Calu3 (cell line): ENCODE results near the gene SGTB. TPM values are rescaled to one million over a fixed set of nuclear protein-coding genes. Genes with fewer than 3 reads are reported as not detected.

ENCODE experiments used
- BruUV-seq: library from RNA; stranded (reverse); fragments of 400-500 nt; replicated peaks from 2 replicates; lab custom pipeline; 2021; lab: Mats Ljungman, UMichigan
- CTCF ChIA-PET: fragments of 300-600 bp; sonication (Branson Sonifier 250); formaldehyde crosslinking; loops from one replicate; lab custom pipeline; 2022; ENCODE audit warnings: antibody characterized with exemption; lab: Charles Lee
- DNase-seq: peaks from one replicate; pipeline ENCODE4 v3.0.0; 2022
- H3K27ac Mint-ChIP-seq: one replicate; pipeline ENCODE4 v1.8.0; 2022; ENCODE audit warnings: mixed read lengths; ENCODE audit not compliant: unreplicated experiment
- H3K27me3 Mint-ChIP-seq: one replicate; pipeline ENCODE4 v1.8.0; 2022; ENCODE audit warnings: mixed read lengths; ENCODE audit not compliant: unreplicated experiment
- H3K36me3 Mint-ChIP-seq: one replicate; pipeline ENCODE4 v1.8.0; 2022; ENCODE audit warnings: mild to moderate bottlenecking, moderate library complexity, mixed read lengths; ENCODE audit not compliant: insufficient read depth, unreplicated experiment
- H3K4me1 Mint-ChIP-seq: one replicate; pipeline ENCODE4 v1.8.0; 2022; ENCODE audit warnings: mild to moderate bottlenecking, low read depth, mixed read lengths; ENCODE audit not compliant: unreplicated experiment
- H3K4me3 Mint-ChIP-seq: one replicate; pipeline ENCODE4 v1.8.0; 2022; ENCODE audit warnings: mild to moderate bottlenecking, low read depth, moderate library complexity, mixed read lengths; ENCODE audit not compliant: unreplicated experiment
- H3K9me3 Mint-ChIP-seq: one replicate; pipeline ENCODE4 v1.8.0; 2022; ENCODE audit warnings: low read depth, mixed read lengths; ENCODE audit not compliant: unreplicated experiment
- intact Hi-C: fragments of 100-400 bp; cut with micrococcal nuclease; formaldehyde crosslinking; loops from one replicate; pipeline ENCODE4 v1.10.0; 2022; ENCODE audit not compliant: unreplicated experiment
- total RNA-seq: library from RNA; stranded (reverse); gene quantifications from 2 replicates; pipeline ENCODE4 v1.2.3, GENCODE V29; 2022
- TF ChIP-seq, protein P1 (sequence below): fragments of 200-600 bp; IDR thresholded peaks from one replicate; pipeline ENCODE4 v1.8.0; 2022; ENCODE audit warnings: antibody characterized with exemption; ENCODE audit not compliant: unreplicated experiment

The SGTB gene
- total RNA-seq, 1 experiment from 2014 or later: 6.8 TPM

DNA sequence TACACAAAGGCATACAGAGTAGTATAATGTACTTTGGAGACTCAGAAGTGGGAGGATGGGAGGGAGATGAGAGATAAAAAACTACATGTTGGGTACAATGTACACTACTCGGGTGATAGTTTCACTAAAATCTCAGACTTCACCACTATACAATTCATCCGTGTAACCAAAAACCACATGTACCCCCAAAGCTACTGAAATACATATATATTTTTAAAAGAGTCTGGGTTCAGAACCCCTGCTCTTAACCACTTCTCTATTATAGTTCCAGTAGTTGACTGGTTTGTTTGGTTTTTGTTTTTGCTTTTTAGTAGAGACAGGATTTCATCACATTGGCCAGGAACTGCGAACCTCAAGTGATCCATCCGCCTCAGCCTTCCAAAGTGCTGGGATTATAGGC is 22.6 kb downstream of the SGTB start:
- Mint-ChIP-seq H3K4me1 (no peaks in the 10 kb centered on the region), H3K9me3 (no peaks in the 10 kb centered on the region), H3K4me3 (no peak overlapping the region), H3K36me3 (no peaks in the 10 kb centered on the region), H3K27ac (no peak overlapping the region), H3K27me3 (no peaks in the 10 kb centered on the region)
- intact Hi-C loops: no loop called here
- TF ChIP-seq, protein P1, sequence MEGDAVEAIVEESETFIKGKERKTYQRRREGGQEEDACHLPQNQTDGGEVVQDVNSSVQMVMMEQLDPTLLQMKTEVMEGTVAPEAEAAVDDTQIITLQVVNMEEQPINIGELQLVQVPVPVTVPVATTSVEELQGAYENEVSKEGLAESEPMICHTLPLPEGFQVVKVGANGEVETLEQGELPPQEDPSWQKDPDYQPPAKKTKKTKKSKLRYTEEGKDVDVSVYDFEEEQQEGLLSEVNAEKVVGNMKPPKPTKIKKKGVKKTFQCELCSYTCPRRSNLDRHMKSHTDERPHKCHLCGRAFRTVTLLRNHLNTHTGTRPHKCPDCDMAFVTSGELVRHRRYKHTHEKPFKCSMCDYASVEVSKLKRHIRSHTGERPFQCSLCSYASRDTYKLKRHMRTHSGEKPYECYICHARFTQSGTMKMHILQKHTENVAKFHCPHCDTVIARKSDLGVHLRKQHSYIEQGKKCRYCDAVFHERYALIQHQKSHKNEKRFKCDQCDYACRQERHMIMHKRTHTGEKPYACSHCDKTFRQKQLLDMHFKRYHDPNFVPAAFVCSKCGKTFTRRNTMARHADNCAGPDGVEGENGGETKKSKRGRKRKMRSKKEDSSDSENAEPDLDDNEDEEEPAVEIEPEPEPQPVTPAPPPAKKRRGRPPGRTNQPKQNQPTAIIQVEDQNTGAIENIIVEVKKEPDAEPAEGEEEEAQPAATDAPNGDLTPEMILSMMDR: no peak
- CTCF ChIA-PET: no interaction called here
- no peak for DNase-seq
- BruUV-seq: no TSS peak

DNA sequence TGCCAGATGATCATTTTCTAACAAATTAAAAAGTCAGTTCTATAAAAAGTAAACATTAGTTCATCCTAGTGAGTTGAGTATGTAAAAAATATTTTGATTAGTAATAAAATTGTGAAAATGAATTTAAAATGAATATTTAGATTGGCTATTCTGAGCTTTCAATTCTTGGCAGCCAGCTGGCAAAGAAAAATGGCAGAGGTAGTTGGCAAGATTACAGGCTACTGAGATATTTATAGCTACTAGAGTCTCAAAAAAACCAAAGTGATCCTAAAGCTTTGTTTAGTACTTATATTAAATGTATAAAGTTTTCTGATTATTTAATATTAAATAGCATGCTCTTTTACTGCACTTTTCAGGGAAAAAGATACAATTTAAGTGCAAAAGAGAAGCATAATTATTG is 25.0 kb downstream of the SGTB start:
- Mint-ChIP-seq H3K4me3 (no peak overlapping the region), H3K27ac (no peak overlapping the region), H3K4me1 (no peaks in the 10 kb centered on the region), H3K9me3 (no peaks in the 10 kb centered on the region), H3K27me3 (no peaks in the 10 kb centered on the region), H3K36me3 (no peaks in the 10 kb centered on the region)
- CTCF ChIA-PET: no interaction called here
- TF ChIP-seq, protein P1: no peak
- DNase-seq: no peak
- intact Hi-C loops: no loop called here
- no TSS peak for BruUV-seq

GRCh38 chr5:65695896-65696295 is 26.0 kb downstream of the SGTB start:
- Mint-ChIP-seq H3K27ac (no peak overlapping the region), H3K9me3 (no peaks in the 10 kb centered on the region), H3K27me3 (no peaks in the 10 kb centered on the region), H3K4me1 (no peaks in the 10 kb centered on the region), H3K36me3 (no peaks in the 10 kb centered on the region), H3K4me3 (no peak overlapping the region)
- intact Hi-C loops: no loop called here
- CTCF ChIA-PET: no interaction called here
- BruUV-seq: no TSS peak
- DNase-seq: no peak
- TF ChIP-seq, protein P1: no peak

- H3K4me1 Mint-ChIP-seq: no peaks in the 10 kb centered on the region
- no peaks in the 10 kb centered on the region for H3K27me3 Mint-ChIP-seq
- TF ChIP-seq, protein P1: no peak
- no peak overlapping the region for H3K4me3 Mint-ChIP-seq
- CTCF ChIA-PET: no interaction called here
- intact Hi-C loops: no loop called here
- H3K9me3 Mint-ChIP-seq: no peaks in the 10 kb centered on the region
- BruUV-seq: no TSS peak
- no peaks in the 10 kb centered on the region for H3K36me3 Mint-ChIP-seq
- DNase-seq: no peak
- H3K27ac Mint-ChIP-seq: no peak overlapping the region
Measured at GRCh38 chr5:65695162-65695755, 26.6 kb downstream of the SGTB start.
